Natural killer cell (primary cell): ENCODE results near the gene TMEM225B. TPM values are rescaled to one million over a fixed set of nuclear protein-coding genes. Genes with fewer than 3 reads are reported as not detected.

Source experiments
- ATAC-seq, 3 donors: fragments of 150-1000 bp in 2 of 3; fragments of 200-7000 bp in 1 of 3; cut with Tn5 transposase; 1 replicate in 1 of 3; 2 replicates in 2 of 3; pipeline ENCODE4 v1.10.0; 2021; ENCODE audit warnings: mild to moderate bottlenecking in 2 of 3, moderate library complexity in 2 of 3
- DNase-seq, 2 donors: peaks; one replicate each; pipeline versions ENCODE4 v3.0.0 to v3.0.0-alpha.2; 2013 to 2021; ENCODE audit warnings: mixed read lengths in 1 of 2
- H3K27ac ChIP-seq: one replicate; pipeline ENCODE4 v1.5.1; 2013; ENCODE audit warnings: mild to moderate bottlenecking, low read length
- H3K27me3 ChIP-seq: one replicate; pipeline ENCODE4 v1.6.1; 2013; ENCODE audit warnings: low read length; ENCODE audit not compliant: control insufficient read depth, insufficient read depth
- H3K36me3 ChIP-seq: one replicate; pipeline ENCODE4 v1.6.1; 2013; ENCODE audit warnings: low read length; ENCODE audit not compliant: control insufficient read depth, insufficient read depth
- H3K4me1 ChIP-seq: one replicate; pipeline ENCODE4 v1.6.1; 2013; ENCODE audit warnings: low read length; ENCODE audit not compliant: control insufficient read depth, insufficient read depth
- H3K4me3 ChIP-seq: one replicate; pipeline ENCODE4 v1.5.1; 2013; ENCODE audit warnings: low read length
- H3K9me3 ChIP-seq: one replicate; pipeline ENCODE4 v1.6.1; 2013; ENCODE audit warnings: low read length; ENCODE audit not compliant: control insufficient read depth, insufficient read depth
- H3K27ac Mint-ChIP-seq, 2 donors: one replicate each; pipeline ENCODE4 v1.8.0; 2022; ENCODE audit warnings: mild to moderate bottlenecking in 2 of 2, mixed read lengths in 2 of 2, moderate library complexity in 1 of 2
- H3K27me3 Mint-ChIP-seq, 2 donors: one replicate each; pipeline ENCODE4 v1.8.0; 2022; ENCODE audit warnings: low read depth in 2 of 2, mixed read lengths in 2 of 2
- H3K36me3 Mint-ChIP-seq: one replicate; pipeline ENCODE4 v1.8.0; 2022; ENCODE audit warnings: mixed read lengths
- H3K4me1 Mint-ChIP-seq, 2 donors: one replicate each; pipeline ENCODE4 v1.8.0; 2022; ENCODE audit warnings: mixed read lengths in 2 of 2
- H3K4me3 Mint-ChIP-seq: one replicate; pipeline ENCODE4 v1.8.0; 2022; ENCODE audit warnings: mild to moderate bottlenecking, moderate library complexity, mixed read lengths
- H3K9me3 Mint-ChIP-seq, 2 donors: one replicate each; pipeline ENCODE4 v1.8.0; 2022; ENCODE audit warnings: mixed read lengths in 2 of 2
- CTCF ChIP-seq: fragments of 200-600 bp; IDR thresholded peaks from one replicate; pipeline ENCODE4 v1.8.0; 2022; ENCODE audit warnings: antibody characterized with exemption
- WGBS: methylation state at CpG from one replicate; pipeline ENCODE4 v1.1.7; 2013; ENCODE audit warnings: missing lambda C conversion rate; ENCODE audit not compliant: insufficient coverage; 5-methylcytosine and 5-hydroxymethylcytosine counted together
- intact Hi-C: fragments of 100-400 bp; cut with micrococcal nuclease; formaldehyde crosslinking; loops from one replicate; pipeline ENCODE4 v1.14.2; 2022
- total RNA-seq, 4 donors: library from RNA; stranded (reverse); fragments of 120-200 nt in 1 of 4; gene quantifications; one replicate each; pipeline versions ENCODE4 v1.2.3 to v1.2.4, GENCODE V29; 2013 to 2022

Gene TMEM225B
- total RNA-seq, 3 donors from 2014 or later (not counting 1 experiment from before 2014, with no cell fraction given): 1.4 to 2.5 (median 2.0) TPM

GRCh38 chr7:99616359-99617191, 18.5 kb downstream of the TMEM225B start, which contains the start of gene ZSCAN25:
ZSCAN25 (plus strand) TSS chr7:99616946; CDS start chr7:99619607, 2,661 bp downstream.
- peak within 1 kb of the TSS; percentile 76 for H3K27ac ChIP-seq
- peaks cover 17% of the 10 kb centered on the region for H3K4me1 ChIP-seq
- Mint-ChIP-seq H3K27me3 (no peaks in the 10 kb centered on the region), H3K27ac (peak within 1 kb of the TSS; percentile 90 to 96), H3K4me1 (peaks cover 30 to 49% of the 10 kb centered on the region in 2 donors), H3K4me3 (peak within 1 kb of the TSS; percentile 94), H3K9me3 (no peaks in the 10 kb centered on the region), H3K36me3 (no peaks in the 10 kb centered on the region)
- under 1% methylated on average over 60 of the region's 60 CpGs for WGBS
- H3K4me3 ChIP-seq: peak within 1 kb of the TSS; percentile 80
- no peaks in the 10 kb centered on the region for H3K9me3 ChIP-seq
- H3K27me3 ChIP-seq: no peaks in the 10 kb centered on the region
- intact Hi-C loops: loop anchor here (2.0 to 5.0 kb wide), 2 partner anchors 58 to 114 kb away; partner anchors contain the start of genes ZKSCAN5, ZNF394 and ZNF655
- no peak for TF ChIP-seq CTCF
- peaks cover 30% of the 10 kb centered on the region for H3K36me3 ChIP-seq
- DNase-seq: peak; percentile 79 to 94
- peak; percentile 94 to 96 (median 95) for ATAC-seq

DNA sequence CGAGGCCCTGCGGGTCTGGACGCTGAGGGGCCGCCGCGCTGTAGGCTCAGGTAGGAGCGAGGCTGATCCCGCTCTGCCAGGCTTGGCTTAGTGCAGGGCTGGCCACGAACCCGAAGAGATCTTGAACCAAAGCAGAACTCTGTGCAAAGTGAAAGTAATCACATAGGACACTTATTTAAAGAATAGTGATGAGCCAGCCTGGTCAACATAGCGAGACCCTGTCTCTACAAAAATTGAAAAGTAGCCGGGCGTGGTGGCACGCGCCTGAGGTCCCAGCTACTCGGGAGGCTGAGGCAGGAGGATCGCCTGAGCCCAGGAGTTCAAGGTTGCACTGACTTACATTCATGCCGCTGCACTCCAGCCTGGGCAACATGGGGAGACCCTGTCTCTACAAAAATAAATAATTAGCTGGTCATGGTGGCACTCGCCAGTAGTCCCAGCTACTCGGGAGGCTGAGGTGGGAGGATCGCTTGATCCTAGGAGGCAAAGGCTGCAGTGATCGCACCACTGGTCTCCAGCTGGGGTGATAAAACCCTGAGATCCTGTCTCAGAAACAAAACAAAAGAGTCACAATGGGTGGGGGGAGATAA, 19.2 kb downstream of the TMEM225B start:
- Mint-ChIP-seq H3K36me3 (no peaks in the 10 kb centered on the region), H3K27me3 (no peaks in the 10 kb centered on the region), H3K4me1 (peaks cover 30 to 49% of the 10 kb centered on the region in 2 donors), H3K27ac (peak overlapping the region; percentile 90 to 96), H3K9me3 (no peaks in the 10 kb centered on the region), H3K4me3 (peak overlapping the region; percentile 94)
- peaks cover 17% of the 10 kb centered on the region for H3K4me1 ChIP-seq
- peak overlapping the region; percentile 80 for H3K4me3 ChIP-seq
- intact Hi-C loops: loop anchor here (2.0 to 5.0 kb wide), 2 partner anchors 58 to 115 kb away; partner anchors contain the start of genes ZKSCAN5, ZNF394 and ZNF655
- no peak for TF ChIP-seq CTCF
- peaks cover 37% of the 10 kb centered on the region for H3K36me3 ChIP-seq
- H3K9me3 ChIP-seq: no peaks in the 10 kb centered on the region
- DNase-seq: no peak
- WGBS: 25% methylated on average over 22 of the region's 22 CpGs
- H3K27me3 ChIP-seq: no peaks in the 10 kb centered on the region
- H3K27ac ChIP-seq: peak overlapping the region; percentile 76
- ATAC-seq: no peak

- DNase-seq: no peak
- H3K36me3 Mint-ChIP-seq: no peaks in the 10 kb centered on the region
- H3K27me3 Mint-ChIP-seq: no peaks in the 10 kb centered on the region
- H3K4me1 Mint-ChIP-seq: peaks cover 38 to 57% of the 10 kb centered on the region in 2 donors
- intact Hi-C loops: loop anchor here (5.0 kb wide), 1 partner anchor 116 kb away; the partner anchor contains the start of genes ZKSCAN5 and ZNF394
- Histone ChIP-seq H3K4me1 (peaks cover 26% of the 10 kb centered on the region), H3K4me3 (no peak overlapping the region), H3K9me3 (no peaks in the 10 kb centered on the region), H3K27ac (no peak overlapping the region), H3K36me3 (peaks cover 51% of the 10 kb centered on the region), H3K27me3 (no peaks in the 10 kb centered on the region)
- peak overlapping the region; percentile 6 for H3K4me3 Mint-ChIP-seq
- WGBS: over 99% methylated on average over 3 of the region's 3 CpGs
- no peak for TF ChIP-seq CTCF
- H3K27ac Mint-ChIP-seq: peak overlapping the region; percentile 90 to 96
- H3K9me3 Mint-ChIP-seq: no peaks in the 10 kb centered on the region
- ATAC-seq: no peak
These were observed 20.7 kb downstream of the TMEM225B start for GRCh38 chr7:99618726-99619125.
